ENCODE data around the gene NBEAL1. TPM values are rescaled to one million over a fixed set of nuclear protein-coding genes. Genes with fewer than 3 reads are reported as not detected.
"Not testable (repeated sequence)": the region's sequence is repeated elsewhere in the genome, so short reads cannot be mapped to it uniquely, and the experiment has no call there.

The NBEAL1 gene
- total RNA-seq, 4 donors from 2014 or later = 43.7 to 140 (median 90.2) TPM

DNA sequence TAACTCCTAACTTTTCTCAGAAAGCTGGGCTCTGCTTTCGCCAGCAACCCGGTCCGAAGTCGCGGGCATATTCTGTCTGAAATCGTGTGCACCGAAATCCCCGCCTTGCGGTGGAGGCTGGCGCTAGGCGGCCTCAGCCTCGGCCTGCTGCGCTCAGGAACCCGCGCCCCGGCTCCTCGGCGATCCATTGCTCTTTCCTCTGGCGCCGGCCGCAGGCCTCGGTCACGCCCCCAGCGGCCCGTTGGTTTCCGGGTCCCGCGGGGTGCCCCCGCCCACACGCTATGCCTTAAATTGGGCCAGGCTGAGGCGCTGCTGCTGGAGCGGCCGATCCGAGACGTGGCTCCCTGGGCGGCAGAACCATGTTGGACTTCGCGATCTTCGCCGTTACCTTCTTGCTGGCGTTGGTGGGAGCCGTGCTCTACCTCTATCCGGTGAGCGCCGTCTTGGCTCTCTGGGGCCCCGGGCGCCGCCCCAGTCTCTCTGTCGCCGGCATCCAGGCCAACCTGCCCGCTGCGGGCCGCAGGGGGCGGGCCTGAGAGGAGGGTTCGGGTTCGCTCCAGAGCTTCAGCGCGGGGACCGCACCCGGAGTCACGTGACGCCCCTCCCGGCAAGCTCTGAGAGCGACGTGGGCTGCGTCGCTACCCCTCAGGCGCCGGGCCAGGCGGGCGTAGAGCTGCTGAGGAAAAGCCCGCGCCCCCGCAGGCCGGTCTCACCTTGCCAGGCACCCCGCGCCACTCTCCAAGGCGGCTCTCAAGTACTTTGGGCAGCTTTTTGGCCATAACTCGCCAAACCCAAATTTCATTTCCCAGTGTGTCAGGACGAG, 224.2 kb downstream of the NBEAL1 start, which contains the start of gene CYP20A1:
CYP20A1 (plus strand) TSS at position 315 of the 823 bp plus-strand sequence; CDS start at position 360, 45 bp downstream.
- peak; percentile 92 to 98 (median 98) for DNase-seq
- TF ChIP-seq POLR2A (IDR thresholded peaks at IDR 0.05) = peak; percentile 82 to 84
- TF ChIP-seq, protein P1, sequence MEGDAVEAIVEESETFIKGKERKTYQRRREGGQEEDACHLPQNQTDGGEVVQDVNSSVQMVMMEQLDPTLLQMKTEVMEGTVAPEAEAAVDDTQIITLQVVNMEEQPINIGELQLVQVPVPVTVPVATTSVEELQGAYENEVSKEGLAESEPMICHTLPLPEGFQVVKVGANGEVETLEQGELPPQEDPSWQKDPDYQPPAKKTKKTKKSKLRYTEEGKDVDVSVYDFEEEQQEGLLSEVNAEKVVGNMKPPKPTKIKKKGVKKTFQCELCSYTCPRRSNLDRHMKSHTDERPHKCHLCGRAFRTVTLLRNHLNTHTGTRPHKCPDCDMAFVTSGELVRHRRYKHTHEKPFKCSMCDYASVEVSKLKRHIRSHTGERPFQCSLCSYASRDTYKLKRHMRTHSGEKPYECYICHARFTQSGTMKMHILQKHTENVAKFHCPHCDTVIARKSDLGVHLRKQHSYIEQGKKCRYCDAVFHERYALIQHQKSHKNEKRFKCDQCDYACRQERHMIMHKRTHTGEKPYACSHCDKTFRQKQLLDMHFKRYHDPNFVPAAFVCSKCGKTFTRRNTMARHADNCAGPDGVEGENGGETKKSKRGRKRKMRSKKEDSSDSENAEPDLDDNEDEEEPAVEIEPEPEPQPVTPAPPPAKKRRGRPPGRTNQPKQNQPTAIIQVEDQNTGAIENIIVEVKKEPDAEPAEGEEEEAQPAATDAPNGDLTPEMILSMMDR (IDR thresholded peaks at IDR 0.05) = peak; percentile 12 to 53 (median 40)
- Histone ChIP-seq H3K27me3 (no peaks in the 10 kb centered on the region), H3K4me3 (peak within 1 kb of the TSS; percentile 55 to 84 (median 65)), H3K9me3 (no peaks in the 10 kb centered on the region), H3K27ac (peak within 1 kb of the TSS; percentile 90 to 96 (median 94)), H3K36me3 (peaks cover 0 to under 1% (median 0%) of the 10 kb centered on the region in 3 donors), H3K4me1 (peaks cover 0 to 13% (median 1%) of the 10 kb centered on the region in 4 donors)

DNA sequence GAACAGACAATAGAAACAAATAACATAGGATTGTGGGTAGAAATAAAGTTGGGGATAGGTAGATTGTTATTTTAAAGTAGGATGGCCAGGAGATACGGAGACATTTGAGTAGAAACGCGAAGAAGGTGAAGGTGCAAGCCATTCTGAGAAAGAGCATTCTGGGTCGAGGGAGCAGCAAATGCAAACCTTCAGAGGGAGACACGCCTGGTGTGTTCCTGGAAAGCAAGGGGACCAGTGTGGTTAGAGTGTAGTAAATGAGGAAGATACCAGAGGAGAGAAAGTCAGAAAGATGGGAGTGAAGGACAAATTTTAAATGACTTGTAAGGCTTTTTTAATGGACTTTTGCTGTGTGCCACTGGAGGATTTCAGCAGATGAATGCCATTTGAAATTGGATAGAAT, 225.8 kb downstream of the NBEAL1 start:
- Histone ChIP-seq H3K36me3 (peaks cover 0 to 4% (median 0%) of the 10 kb centered on the region in 3 donors), H3K4me3 (peak overlapping the region in 1 of 4 donors; percentile 84), H3K27ac (no peak overlapping the region), H3K27me3 (no peaks in the 10 kb centered on the region), H3K9me3 (no peaks in the 10 kb centered on the region), H3K4me1 (peaks cover 0 to 13% (median 1%) of the 10 kb centered on the region in 4 donors)
- TF ChIP-seq POLR2A (IDR thresholded peaks at IDR 0.05) = no peak
- TF ChIP-seq, protein P1 (IDR thresholded peaks at IDR 0.05) = no peak
- DNase-seq = no peak

DNA sequence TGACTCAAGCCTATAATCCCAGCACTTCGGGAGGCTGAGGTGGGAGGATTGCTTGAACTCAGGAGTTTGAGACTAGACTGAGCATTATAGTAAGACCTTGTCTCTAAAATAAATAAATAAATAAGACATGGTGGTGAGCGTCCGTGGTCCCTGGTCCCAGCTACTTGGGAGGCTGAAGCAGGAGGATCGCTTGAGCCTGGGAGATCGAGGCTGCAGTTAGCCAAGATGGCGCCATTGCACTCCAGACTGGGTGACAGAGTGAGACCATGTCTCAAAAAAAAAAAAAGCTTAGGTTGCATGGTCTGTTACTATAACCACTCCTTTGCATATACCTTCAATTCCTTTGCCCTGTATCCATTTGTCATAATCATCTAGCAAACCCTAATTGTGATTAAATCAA, 227.8 kb downstream of the NBEAL1 start:
- H3K9me3 ChIP-seq = no peaks in the 10 kb centered on the region
- peaks cover 0 to 13% (median 1%) of the 10 kb centered on the region in 4 donors for H3K4me1 ChIP-seq
- H3K4me3 ChIP-seq = no peak overlapping the region
- H3K27me3 ChIP-seq = no peaks in the 10 kb centered on the region
- TF ChIP-seq POLR2A (IDR thresholded peaks at IDR 0.05) = no peak
- TF ChIP-seq, protein P1 (IDR thresholded peaks at IDR 0.05) = no peak
- peaks cover 0 to 14% (median 0%) of the 10 kb centered on the region in 3 donors for H3K36me3 ChIP-seq
- no peak for DNase-seq
- H3K27ac ChIP-seq = no peak overlapping the region

DNA sequence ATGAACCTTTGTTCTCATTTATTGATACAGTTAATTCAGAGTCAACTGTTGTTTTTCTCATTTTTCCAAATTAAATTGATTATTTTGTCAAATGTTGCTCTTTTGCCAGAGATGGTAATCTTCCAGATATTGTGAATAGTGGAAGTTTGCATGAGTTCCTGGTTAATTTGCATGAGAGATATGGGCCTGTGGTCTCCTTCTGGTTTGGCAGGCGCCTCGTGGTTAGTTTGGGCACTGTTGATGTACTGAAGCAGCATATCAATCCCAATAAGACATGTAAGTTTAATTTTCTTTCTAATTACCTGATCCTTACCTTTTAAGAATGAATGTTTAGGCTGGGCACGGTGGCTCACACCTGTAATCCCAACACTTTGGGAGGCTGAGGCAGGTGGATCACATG, 232.0 kb downstream of the NBEAL1 start:
- DNase-seq = no peak
- Histone ChIP-seq H3K4me1 (no peaks in the 10 kb centered on the region), H3K9me3 (no peaks in the 10 kb centered on the region), H3K4me3 (no peak overlapping the region), H3K27me3 (no peaks in the 10 kb centered on the region), H3K27ac (no peak overlapping the region), H3K36me3 (peaks cover 0 to 36% (median 0%) of the 10 kb centered on the region in 3 donors)
- TF ChIP-seq POLR2A (IDR thresholded peaks at IDR 0.05) = no peak
- TF ChIP-seq, protein P1 (IDR thresholded peaks at IDR 0.05) = no peak

DNA sequence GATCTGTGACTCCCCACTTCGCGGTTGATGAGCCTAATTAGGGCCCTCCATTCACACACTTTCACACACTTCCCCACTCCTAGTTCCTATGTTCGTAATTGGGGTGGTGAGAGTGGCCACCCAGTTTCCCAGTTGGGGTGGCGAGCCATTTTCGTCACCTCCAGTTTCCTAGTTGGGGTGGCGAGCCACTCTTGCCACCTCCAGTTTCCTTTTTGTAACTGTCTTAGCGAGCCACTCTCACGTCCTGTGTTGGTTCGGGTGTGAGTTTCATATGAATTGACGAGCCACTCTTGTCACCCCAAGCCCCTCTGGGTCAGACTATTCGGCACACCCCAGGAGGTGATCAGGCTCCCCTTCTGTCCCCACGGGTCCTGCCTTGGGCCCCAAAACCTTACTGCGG, 238.1 kb downstream of the NBEAL1 start:
- Histone ChIP-seq H3K27me3 (no peaks in the 10 kb centered on the region), H3K4me3 (no peak overlapping the region), H3K27ac (no peak overlapping the region), H3K4me1 (no peaks in the 10 kb centered on the region), H3K36me3 (peaks cover 0 to 71% (median 0%) of the 10 kb centered on the region in 3 donors), H3K9me3 (no peaks in the 10 kb centered on the region)
- no peak for TF ChIP-seq POLR2A (IDR thresholded peaks at IDR 0.05)
- TF ChIP-seq, protein P1 (IDR thresholded peaks at IDR 0.05) = no peak
- DNase-seq = no peak

DNA sequence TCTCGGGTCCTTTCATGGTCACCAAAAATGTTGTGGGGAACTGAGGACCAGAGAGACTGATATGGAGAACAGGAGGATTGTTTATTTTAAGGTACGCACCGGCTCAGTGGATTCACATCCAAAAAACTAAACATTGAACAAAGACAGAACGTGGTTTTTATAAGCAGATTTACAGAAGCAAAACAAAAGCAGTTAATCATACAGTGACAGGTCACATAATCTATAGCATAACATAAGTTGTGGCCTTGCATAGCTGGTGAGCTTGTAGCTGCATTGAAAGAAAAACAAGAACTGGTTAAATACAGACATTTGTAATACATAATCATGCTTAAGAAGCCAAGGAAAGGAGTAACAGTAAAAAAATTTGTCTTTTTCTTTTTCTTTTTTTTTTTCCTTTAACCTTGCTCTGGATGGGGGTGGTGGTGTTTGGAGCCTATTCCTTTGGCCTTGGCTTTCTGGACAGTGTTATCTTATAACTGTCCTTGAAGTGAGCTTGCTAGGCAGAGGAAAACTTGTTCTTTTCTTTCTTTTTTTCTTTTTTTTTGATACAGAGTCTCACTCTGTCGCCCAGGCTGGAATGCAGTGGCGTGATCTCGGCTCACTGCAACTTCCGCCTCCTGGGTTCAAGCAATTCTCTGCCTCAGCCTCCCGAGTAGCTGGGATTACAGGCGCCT, 238.9 kb downstream of the NBEAL1 start:
- peaks cover 0 to 72% (median 0%) of the 10 kb centered on the region in 3 donors for H3K36me3 ChIP-seq
- not testable (repeated sequence) for DNase-seq, H3K27ac ChIP-seq, H3K27me3 ChIP-seq, H3K4me1 ChIP-seq, H3K9me3 ChIP-seq, H3K4me3 ChIP-seq

Data from Peyer's patch (tissue), 4 donors.